Stimulated activated CD4-positive, alpha-beta T cell treated with anti-CD3 and anti-CD28 coated beads, Interleukin-2, amount 100 ng/mL, for 48 hours (primary cell): ENCODE results near the gene RXRG.
"Not testable (repeated sequence)": the region's sequence is repeated elsewhere in the genome, so short reads cannot be mapped to it uniquely, and the experiment has no call there.

Experiments used
- DNase-seq, 2 donors: peaks; one replicate each; pipeline ENCODE4 v3.0.0-alpha.2; 2020

The RXRG gene

DNA sequence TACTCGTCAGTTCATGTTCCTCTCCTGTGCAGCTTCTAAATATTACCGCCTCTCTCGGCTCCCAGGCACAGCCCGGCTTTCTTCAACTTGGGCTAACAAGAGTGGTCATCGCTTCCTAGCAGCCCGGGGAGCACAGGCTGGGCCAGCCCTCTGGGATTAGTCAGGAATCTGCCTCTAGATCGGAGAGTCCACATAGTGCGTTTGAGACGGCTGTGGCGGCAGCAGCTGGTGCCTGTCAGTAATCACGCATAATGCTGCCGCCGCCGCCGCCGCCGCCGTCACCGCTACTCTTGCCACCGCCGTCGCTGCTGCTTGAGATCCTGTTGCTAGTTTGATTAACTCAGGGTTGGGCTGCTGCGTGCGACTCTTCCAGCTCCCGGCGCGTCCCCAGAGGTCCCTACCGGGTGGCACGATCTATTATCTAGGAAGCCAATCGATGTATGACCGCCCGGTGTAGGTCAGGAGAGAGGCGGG is at the start of gene RXRG:
Gene RXRG, minus strand, starts transcription at position 230 of the 474 bp plus-strand sequence. CDS start 233 bp downstream, outside the sequence.
- DNase-seq: peak in 1 of 2 donors; percentile 21

DNA sequence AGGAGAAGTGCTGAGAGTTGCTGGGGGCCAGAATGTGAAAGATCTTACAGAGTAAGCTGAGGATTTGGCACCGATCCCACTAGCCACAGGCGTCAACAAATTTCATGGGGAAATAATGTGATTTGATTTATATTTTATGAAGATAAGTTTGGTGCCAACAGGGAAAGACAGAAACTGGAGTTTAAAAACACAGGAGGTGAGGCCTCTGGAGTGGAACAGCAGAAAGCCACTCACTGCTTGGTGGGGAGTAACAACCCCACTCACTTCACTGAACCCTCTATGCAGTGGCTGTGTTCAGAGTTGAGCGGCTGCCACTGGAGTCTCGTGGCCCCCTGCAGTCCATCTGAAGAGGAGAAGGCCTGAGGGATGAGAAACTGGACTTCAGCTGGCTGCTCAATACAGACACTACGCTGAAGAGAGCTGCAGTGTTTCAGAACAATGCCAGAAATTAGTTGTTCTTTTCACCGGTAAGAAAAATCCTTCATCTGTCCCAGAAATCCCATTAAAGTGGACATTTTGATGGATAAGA is 48.0 kb upstream of the RXRG start:
- DNase-seq: no peak

DNA sequence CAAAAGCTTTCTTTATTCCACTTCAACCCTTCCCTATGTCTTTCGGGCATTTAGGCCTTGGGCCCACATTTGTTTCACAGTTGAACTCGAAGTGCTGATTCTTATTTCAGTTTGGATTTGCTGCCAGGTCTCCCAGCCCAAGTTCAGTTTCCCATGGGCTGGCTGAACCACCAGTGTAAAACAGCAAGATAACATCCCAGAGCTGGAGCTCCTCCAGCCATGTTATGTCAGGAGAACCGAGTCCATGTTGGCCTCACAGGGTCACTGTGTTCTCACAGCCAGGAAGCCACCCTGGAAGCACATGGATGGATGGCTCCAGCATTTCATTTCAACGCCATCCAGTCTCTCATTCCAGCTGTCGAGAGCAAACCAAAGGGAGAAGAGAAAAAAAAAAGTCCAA is 45.2 kb upstream of the RXRG start:
- no peak for DNase-seq

DNA sequence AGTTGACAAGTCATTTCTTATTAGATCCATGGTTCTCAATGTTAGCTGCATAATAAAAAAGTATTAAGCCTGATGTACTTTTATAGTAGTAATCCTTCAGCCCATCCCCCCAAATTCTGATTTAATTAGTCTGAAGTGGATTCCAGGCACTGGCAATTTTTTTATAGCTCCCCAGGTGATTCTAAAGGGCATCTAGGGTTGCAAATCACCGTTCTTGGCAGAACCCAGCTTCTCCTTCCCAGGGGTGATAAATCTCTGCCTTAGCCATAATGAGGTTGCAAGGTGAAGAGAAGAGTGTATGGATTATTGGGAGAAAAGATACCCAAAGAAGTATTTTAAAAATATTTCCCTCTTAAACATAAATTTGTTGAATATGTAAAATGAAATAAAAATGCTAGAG is 43.0 kb upstream of the RXRG start:
- DNase-seq: no peak

DNA sequence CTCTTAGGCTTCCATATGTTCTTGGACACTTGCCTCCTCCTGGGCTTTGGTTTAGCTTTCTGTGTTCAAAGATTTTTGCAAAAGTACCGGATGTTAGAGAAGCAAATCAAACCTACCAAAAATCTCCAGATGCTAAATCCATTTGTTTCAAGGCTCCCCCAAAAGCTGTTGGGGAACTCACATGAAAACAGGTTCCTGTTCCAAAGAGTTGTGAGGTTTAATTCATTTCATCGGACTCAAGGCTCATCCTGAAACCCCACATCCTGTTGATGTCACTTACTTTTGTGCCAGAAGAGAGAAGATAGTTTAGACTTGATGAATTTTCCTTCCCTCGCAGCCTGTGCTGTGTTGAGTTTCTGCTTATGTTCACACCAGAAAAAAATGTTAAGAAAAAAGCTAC is 41.7 kb upstream of the RXRG start:
- DNase-seq: no peak

DNA sequence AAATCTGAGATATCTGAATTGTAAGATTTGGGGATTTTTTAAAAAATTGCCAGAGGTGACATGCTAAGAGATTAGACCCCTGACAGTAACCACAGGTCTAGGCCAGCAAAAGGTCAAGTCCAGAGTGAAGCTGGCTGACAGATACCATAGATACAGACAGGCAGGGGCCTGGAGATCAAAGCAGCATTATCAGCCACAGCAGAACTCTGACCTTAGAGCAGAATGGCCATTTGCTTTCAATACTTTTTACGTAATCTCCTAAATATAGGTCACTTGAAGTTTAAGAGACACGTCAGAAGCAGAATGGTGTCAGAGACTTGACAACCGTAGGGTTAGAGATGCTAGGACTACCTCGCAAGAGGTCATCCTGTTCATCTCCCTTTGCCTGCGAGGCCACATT is 40.8 kb upstream of the RXRG start:
- DNase-seq: no peak

DNA sequence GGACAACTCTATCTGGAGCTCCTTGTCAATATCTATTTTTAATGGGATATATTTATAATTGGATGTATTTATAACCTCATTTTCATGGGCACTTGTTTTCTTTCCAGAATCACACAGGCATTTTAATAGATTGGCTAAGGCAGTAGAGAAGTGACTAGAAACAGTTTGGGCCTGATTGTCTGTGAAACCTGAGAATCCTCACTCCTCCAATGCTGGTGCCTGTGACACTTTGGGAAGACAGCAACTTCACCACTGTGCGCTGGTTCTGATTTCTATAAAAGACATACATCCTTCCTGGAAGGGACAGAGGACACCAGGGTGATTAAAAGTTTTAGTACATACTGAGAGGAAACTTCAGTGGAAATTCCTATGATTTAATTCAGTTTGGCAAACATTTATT is 39.6 kb upstream of the RXRG start:
- no peak for DNase-seq

DNA sequence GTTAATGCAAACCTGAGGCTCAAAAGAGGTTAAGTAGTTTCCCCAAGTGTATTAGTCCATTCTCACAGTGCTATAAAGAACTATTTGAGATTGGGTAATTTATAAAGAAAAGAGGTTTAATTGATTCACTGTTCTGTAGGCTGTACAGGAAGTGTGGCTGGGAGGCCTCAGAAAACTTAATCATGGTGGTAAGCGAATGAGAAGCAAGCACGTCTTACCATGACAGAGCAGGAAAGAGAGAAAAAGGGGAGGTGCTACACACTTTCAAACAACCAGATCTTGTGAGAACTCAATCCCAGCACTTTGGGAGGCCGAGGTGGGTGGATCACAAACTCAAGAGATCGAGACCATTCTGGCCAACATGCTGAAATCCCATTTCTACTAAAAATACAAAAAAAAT is 38.5 kb upstream of the RXRG start:
- DNase-seq: no peak

DNA sequence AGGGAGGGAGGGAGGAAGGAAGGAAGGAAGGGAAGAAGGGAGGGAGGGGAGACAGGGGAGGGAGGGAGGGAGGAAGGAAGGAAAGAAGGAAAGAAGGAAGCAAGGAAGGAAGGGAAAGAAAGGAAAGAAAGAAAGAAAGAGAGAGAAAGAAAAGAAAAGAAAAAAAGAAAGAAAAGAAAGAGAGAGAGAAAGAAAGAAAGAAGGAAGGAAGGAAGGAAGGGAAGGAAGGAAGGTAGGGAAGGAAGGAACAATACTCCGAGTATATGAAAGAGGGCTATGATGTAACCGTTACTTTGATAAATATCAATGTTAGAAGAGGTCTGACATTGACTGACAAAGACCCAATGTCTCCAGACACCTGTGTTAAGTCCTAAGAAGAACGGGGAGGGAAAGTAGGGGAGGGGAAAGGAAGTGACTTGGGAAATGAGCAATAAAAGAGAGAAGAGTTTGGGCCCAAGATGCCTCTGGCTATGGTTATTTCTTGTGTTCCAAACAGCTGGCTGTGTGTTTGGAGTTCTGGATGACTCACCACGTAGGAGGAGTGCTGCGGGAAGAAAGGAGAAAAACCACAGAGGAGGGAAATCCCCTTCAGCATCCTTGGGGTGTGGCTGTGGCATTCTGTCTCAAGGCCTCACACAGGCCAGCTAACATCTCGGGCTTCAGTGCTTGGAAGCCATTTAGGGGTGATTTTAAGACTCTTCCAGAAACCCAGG is 37.0 kb upstream of the RXRG start:
- no peak for DNase-seq

DNA sequence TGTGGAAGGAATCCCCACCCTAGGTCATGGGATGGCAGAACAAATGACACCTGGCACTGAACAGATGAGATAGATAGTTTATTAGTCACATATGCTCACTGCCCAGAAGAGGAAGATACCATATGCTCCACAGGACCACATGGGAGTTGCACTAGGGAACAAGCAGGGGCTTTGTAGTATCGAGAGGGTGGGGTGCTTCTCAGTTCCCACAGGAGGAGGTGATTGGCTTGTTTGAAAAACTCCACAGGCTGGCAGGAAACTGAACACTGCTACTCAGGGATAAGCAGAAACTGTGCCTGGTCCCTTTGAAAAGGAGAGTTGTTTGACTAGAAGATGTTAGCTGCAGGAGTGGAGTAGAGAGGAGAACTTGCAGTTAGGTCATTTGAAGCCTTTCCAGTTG is 31.9 kb upstream of the RXRG start:
- DNase-seq: no peak

DNA sequence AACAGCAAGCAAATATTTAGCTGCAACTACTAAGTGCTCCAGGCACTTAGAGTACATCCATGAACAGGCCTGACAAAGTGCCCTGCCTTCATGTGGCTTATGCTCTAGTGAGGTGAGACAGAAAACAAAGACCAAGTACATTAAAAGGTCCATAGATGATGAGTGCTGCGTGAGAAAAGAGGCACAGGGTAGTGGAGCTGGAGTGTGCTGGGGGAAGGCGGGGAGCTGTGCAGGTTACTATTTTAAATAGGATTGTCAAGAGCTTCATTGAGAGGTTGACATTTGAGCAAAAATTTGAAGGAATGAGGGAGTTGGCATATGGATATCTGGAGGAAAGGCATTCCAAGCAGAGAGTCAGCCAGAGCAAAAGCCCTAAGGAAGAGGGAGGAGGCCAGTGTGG is 29.3 kb upstream of the RXRG start:
- DNase-seq: no peak

DNA sequence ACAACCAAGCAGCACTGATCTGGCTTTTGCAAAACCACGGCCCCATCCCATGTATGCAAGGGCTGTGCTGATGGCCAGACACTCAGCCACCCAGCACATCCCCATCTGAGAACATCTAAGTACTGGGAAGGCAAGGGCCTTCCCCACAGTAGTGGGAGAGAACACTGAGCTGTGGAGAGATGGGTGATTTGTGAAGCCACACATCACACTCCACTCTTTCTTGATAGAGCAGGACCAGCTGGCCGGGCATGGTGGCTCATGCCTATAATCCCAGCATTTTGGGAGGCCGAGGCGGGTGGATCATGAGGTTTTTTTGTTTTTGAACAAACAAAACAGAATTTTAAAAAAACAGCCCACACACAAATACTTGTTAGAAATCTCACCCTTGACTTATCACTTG is 28.2 kb upstream of the RXRG start:
- no peak for DNase-seq

DNA sequence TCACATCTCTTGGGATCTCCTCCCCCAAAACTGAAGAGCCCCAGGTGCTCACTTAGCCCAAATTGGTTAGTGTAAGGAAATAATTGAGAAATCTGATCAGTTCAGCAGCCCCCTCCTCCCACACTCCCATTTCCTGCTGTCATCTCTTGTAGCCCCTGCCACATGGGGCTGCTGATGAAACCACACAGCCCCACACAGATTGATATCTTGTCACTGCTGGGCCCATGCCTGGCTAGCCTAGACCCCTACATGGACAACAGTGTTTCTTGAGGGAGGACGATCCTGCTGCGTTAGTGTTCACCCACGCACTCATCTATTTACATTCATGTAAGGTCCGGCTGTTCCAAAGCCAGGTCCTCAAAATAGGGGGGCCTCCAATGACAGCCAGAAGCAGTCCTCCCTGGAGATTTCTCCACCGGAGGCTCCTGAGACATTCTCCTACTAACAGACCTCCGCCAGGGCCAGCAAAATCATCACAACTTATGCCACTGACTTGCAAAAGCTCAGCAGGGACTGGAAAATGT is 23.9 kb upstream of the RXRG start:
- no peak for DNase-seq

DNA sequence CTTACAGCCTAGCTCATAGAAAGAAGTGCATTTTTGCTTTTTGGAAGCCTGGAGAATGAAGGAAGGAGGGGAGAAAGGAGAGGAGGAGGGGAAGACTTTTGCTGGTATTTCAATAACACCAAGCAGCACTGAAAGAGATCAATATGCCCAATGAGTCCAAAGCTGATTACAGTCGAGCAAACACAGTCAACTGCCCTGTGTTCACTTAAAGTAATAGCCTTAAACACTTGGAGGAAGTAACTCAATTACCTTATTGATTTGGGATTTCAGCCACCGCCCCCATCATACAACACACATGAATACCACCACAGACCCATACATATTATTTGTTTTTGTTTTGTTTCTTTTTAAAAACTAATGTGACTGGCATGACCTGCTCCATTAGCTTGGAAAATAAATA is 23.3 kb upstream of the RXRG start:
- DNase-seq: no peak

DNA sequence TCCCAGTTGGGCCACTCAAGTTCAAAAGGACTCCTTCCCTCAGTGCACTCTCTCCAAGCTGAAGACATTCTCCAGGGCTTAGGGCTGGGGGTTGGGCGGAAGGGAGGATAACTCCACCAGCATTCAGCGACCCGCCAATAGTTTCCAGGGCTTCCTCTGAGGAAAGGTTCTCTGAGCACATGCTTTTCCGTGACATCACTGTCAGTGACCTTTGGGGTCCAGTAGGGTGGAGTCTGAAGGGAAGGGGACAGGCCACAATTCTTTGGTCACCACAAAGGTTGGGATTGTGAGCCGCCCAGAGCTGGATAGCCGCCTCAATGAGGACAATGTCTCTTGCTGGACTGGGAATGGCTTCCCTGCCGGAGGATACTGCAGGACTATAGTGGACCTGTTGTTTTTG is 22.8 kb upstream of the RXRG start:
- DNase-seq: no peak

DNA sequence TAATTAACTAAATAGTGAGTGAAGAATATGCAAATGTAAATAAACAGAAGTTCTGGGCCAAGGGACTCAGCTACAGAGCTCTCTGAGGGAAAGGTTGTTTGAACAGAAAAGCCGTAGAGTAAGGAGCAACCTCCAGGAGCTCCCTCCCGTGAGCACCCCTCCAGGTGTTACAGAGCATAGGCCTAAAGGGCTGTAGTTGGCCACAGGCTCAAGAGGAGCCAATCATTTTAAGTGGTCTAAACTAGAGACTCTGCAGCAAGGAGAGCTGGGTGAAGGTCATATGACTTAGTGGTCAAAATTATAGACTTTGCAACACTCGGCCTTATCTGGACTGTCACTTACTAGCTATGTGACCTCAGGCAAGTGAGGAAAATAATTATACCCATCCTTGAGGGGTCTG is 19.1 kb upstream of the RXRG start:
- no peak for DNase-seq

DNA sequence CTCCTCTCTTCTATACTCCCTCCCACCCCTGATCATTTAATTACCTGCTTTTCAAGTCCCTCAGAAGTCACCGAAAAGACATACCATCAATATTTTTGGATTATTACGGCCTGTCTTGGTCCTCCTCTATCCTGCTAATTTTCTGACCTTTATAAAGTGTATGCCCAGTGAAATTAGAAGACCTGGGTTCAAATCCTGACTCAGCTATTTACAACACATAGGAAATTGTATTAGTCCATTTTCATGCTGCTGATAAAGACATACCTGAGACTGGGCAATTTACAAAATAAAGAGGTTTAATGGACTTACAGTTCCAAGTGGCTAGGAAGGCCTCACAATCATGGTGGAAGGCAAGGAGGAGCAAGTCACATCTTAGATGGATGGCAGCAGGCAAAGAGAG is 14.8 kb upstream of the RXRG start:
- DNase-seq: not testable (repeated sequence)

DNA sequence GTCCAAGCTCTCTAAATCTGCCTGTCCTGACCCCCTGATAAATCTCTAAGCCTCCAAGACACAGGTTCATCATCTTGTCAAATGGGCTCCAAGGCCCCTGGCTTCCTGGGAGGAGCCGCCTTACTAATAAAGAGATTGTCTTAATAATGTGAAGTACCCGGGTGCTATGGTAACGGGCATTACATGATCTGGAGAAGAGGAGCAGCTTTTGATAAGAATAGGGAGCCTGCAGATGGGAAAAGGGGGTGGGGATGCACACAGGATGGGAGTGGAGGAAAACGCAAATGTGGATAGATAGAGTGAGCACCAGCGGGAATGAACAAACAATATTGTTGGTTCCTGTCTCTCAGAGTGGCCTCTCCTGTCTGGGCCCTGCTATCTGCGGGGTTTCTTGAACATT is 11.9 kb upstream of the RXRG start:
- no peak for DNase-seq

DNA sequence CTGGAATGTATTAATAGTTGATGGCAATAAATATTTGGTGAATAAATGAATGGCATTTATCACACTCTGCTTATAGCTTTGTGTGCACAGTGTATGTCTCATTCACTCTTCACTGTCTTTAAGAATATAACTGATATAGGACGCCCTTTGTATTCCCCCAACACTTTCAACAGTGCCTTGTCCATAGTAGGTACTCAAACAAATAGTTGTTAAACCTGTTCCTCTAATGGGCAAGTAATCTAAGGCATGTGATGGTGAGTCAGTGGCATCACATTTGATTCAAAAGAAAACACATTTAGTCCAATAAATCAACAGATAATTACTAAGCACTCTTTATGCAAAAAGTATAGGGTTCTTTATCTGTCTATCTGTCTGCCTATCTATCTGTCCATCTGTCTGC is 11.2 kb upstream of the RXRG start:
- no peak for DNase-seq

DNA sequence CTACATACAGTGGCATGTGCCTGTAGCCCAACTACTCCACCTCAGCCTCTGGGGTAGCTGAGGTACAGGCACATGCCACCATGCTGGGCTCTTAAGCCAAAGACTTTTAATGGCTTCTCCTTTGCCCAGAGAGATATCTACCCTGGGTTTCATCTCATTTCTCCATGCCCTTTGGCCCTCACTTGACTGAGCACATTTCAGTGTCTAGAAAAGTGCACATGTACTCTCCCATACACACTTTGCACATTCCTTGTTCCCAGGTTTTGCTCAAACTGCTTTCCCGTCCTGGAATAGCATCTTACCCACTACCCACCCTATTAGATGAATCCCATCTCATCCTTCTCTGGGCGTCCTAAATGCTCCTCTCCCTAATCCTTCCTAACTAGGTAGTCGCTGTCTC is 10.2 kb upstream of the RXRG start:
- DNase-seq: no peak

DNA sequence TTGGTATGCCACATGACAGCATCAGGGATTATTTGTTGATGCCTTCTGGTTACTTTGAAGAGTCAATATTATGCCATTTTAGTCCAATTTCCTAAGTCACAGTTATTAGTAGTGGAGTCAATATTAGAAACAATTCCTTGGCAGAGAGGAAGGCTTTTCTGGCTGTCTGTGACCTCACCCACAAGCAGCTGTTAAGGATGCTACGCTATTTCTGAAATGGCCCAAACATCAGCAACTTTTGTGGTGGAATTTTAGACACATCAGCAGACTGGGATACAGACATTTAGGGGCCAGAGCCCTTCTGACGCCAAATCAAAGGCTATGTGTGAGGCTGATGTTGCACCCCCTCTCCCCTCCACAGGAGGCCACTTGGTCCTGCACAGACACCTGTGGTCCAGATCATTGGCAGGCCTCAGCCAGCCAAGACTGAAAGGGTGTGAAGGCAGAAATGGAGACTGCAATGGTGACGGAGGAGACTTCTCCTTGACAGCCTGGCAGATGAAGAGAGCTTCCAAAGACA is 9.2 kb upstream of the RXRG start:
- no peak for DNase-seq

DNA sequence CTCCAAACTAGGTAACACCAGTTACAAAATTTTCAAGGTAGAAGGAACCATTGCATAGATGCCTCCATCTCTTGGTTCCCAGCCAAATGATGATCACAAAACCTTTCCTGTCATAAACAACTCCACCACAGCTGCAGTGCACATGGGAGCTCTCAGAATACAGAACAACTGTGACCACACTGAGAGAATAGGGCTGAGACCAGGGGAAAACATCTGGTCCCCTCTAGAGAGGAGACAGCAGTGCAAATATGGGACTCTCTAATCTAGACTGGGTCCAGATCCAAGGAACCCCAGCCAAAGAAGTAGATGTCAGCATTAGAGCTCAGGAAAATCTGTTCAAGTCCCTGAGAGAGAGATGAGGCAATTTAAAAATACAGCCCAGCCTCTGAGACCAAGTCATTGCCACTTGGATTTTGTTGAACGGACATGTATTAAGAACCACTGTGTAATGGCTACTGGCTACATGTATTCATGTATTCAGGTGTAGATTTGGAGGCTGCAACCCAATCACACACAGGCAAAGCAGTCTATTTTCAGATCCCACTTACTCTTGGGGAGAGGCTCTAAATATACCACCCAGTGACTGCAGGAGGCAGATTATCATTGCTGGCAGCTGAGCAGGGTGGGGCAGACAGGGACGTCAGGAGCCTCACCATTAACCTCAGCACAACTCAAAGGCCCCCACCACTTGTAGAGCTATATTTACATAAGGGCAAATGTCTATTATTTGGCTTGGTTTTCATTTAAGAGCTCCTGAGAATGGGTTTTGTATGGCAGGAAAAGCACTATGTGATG is 7.6 kb upstream of the RXRG start:
- DNase-seq: no peak

DNA sequence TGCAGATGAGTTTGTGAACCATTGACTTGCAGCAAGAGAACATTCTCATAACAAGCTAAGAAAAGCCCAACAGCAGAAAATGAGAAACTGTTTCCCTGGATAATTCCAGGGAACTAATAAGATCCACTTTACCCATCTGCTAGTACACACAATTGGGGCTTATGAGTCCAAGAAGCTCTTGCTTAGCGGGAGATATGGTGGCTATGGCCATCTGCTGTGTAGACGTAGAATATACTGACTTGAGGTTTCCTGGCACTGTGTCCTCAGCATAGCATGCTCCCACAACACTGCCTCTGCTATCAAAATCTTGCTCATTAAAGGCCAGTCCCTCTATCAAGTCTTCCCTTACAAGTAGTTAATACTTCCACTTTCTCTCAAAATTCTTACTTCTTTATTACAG is 6.8 kb upstream of the RXRG start:
- DNase-seq: no peak

DNA sequence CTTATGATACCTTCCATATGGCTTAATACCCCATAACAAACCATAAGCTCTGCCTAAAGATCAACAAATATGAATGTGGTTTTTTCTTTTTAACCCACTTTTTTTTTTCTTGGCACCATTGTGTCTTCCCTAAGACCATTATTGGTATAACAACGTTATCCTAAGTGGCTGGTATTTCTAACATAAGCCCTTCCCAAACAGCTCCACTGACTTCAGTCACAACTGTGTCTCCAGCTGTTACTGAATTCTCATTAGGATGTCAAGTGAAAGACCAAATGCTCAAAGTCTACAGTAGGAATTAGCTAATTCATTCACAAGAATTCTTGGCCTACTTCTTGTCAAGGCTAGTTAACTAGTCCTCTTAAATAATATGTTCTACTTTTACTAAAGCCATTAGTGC is 4.2 kb upstream of the RXRG start:
- no peak for DNase-seq
